Spleen (tissue), 11 donors: ENCODE data around the gene DOCK10. TPM values are rescaled to one million over a fixed set of nuclear protein-coding genes. Genes with fewer than 3 reads are reported as not detected.

Source experiments
- DNase-seq: peaks from one replicate; pipeline ENCODE4 v3.0.0-alpha.2; 2020
- H3K27ac ChIP-seq, 8 donors: fragments of 200-600 bp; sonication (generic) in 7 of 8; 1 replicate in 4 of 8; 2 replicates in 4 of 8; pipeline versions ENCODE4 v1.5.0 to v1.8.0; 2016 to 2021; ENCODE audit warnings: inconsistent platforms in 4 of 8, mild to moderate bottlenecking in 4 of 8, moderate library complexity in 1 of 8
- H3K27me3 ChIP-seq, 7 donors: fragments of 200-600 bp; sonication (generic) in 6 of 7; replicated peaks in 1 of 7; 1 replicate in 4 of 7; 2 replicates in 3 of 7; pipeline versions ENCODE4 v1.5.0 to v1.8.0; 2016 to 2021; ENCODE audit warnings: inconsistent platforms in 3 of 7, mild to moderate bottlenecking in 1 of 7
- H3K36me3 ChIP-seq, 6 donors: fragments of 200-600 bp; sonication (generic) in 5 of 6; 1 replicate in 4 of 6; 2 replicates in 2 of 6; pipeline versions ENCODE4 v1.5.0 to v1.8.0; 2016 to 2021; ENCODE audit warnings: inconsistent platforms in 2 of 6
- H3K4me1 ChIP-seq, 6 donors: fragments of 200-600 bp; sonication (generic) in 5 of 6; 1 replicate in 3 of 6; 2 replicates in 3 of 6; pipeline versions ENCODE4 v1.5.0 to v1.8.0; 2016 to 2021; ENCODE audit warnings: inconsistent platforms in 3 of 6
- H3K4me3 ChIP-seq, 8 donors: fragments of 200-600 bp; sonication (generic) in 7 of 8; 1 replicate in 4 of 8; 2 replicates in 4 of 8; pipeline versions ENCODE4 v1.5.0 to v1.8.0; 2016 to 2021; ENCODE audit warnings: inconsistent platforms in 4 of 8, mild to moderate bottlenecking in 4 of 8, moderate library complexity in 2 of 8
- H3K9me3 ChIP-seq, 8 donors: fragments of 200-600 bp; sonication (generic) in 7 of 8; 1 replicate in 4 of 8; 2 replicates in 4 of 8; pipeline versions ENCODE4 v1.5.0 to v1.8.0; 2016 to 2021; ENCODE audit warnings: inconsistent platforms in 4 of 8
- CTCF ChIP-seq, 11 experiments: fragments of 200-600 bp in 7 of 11; fragments of 450-650 bp in 4 of 11; sonication (generic) in 4 of 11; IDR thresholded peaks in 8 of 11; conservative IDR thresholded peaks in 3 of 11; 1 replicate in 7 of 11; 2 replicates in 4 of 11; pipeline versions ENCODE4 v1.4.0 to v1.8.0; 2016 to 2021; ENCODE audit warnings: antibody characterized with exemption in 11 of 11, inconsistent platforms in 4 of 11, mild to moderate bottlenecking in 1 of 11
- POLR2A ChIP-seq, 3 donors: fragments of 450-650 bp; IDR thresholded peaks; one replicate each; pipeline ENCODE4 v1.5.1; 2017; ENCODE audit warnings: antibody characterized with exemption in 3 of 3, mild to moderate bottlenecking in 1 of 3
- POLR2AphosphoS5 ChIP-seq, 3 donors: sonication (generic); formaldehyde crosslinking; IDR thresholded peaks; one replicate each; pipeline ENCODE4 v1.5.1; 2017; ENCODE audit warnings: antibody characterized with exemption in 3 of 3
- WGBS, 5 donors: extraction: QIAGEN DNeasy Blood & Tissue Kit in 3 of 5; methylation state at CpG; one replicate each; pipeline versions ENCODE4 v1.1.5 to v1.1.7; 2013 to 2018; 5-methylcytosine and 5-hydroxymethylcytosine counted together
- intact Hi-C: fragments of 100-400 bp; cut with DNase I; formaldehyde crosslinking; loops from one replicate; pipeline ENCODE4 v1.15.0; 2023; ENCODE audit warnings: low total_unique reads
- polyA plus RNA-seq, 3 donors: library from polyadenylated mRNA; stranded (reverse); fragments of 200-250 nt; gene quantifications; one replicate each; pipeline ENCODE4 v1.2.1, GENCODE V29; 2013
- total RNA-seq, 7 donors: library from RNA; depleted of rRNA in 3 of 7; stranded (reverse); fragments of >200 nt in 3 of 7; fragmentation: NEBNext Ultra II Directional in 4 of 7; extraction: Animal tissue kit (Norgen Biotek cat#: 25700) in 4 of 7; gene quantifications; one replicate each; pipeline versions ENCODE4 v1.1.0 to v1.2.1, GENCODE V29; 2016 to 2021
- donor health status: healthy with polysubstance abuse.
- donor health status: DM: no; HTN: no; CAD: no; lungs with moderate emphysema.
- donor health status: DM: no; HTN: no; CAD: no.
- donor health status: Bipolar disorder and iron deficiency.
- donor health status: healthy.
- donor health status: DM: no; HTN: no; CAD: no.
- donor health status: DM: yes; HTN: yes; CAD: no.

DOCK10 gene
- total and polyA plus RNA-seq, 10 donors, result 12.5 to 203 (median 158) TPM

- 46 to 71% (median 54%) methylated on average over 2 of the region's 2 CpGs for WGBS, 5 donors
- H3K4me3 ChIP-seq, result no peak overlapping the region
- H3K4me1 ChIP-seq, result peaks cover 7 to 70% (median 27%) of the 10 kb centered on the region in 6 donors
- no peaks in the 10 kb centered on the region for H3K27me3 ChIP-seq
- H3K9me3 ChIP-seq, result no peaks in the 10 kb centered on the region
- peak overlapping the region; percentile 3 to 75 (median 62) for H3K27ac ChIP-seq
- no peak for DNase-seq
- TF ChIP-seq POLR2AphosphoS5 (IDR thresholded peaks at IDR 0.05) (no peak), POLR2A (IDR thresholded peaks at IDR 0.05) (no peak), CTCF (IDR thresholded peaks at IDR 0.05 in 8 of 11, conservative IDR thresholded peaks at IDR 0.05 in 3 of 11) (no peak)
- intact Hi-C loops, result no loop called here
- H3K36me3 ChIP-seq, result peaks cover 0 to 73% (median 13%) of the 10 kb centered on the region in 6 donors
Observed at GRCh38 chr2:224893848-224894247, 148.4 kb downstream of the DOCK10 start.

- intact Hi-C loops, result no loop called here
- no peaks in the 10 kb centered on the region for H3K9me3 ChIP-seq
- H3K27me3 ChIP-seq, result no peaks in the 10 kb centered on the region
- H3K4me3 ChIP-seq, result no peak overlapping the region
- 68 to 85% (median 76%) methylated on average over 6 of the region's 6 CpGs for WGBS, 5 donors
- no peak for TF ChIP-seq CTCF (IDR thresholded peaks at IDR 0.05 in 8 of 11, conservative IDR thresholded peaks at IDR 0.05 in 3 of 11)
- no peak for TF ChIP-seq POLR2A (IDR thresholded peaks at IDR 0.05)
- peak in 1 of 3 donors; percentile 7 for TF ChIP-seq POLR2AphosphoS5 (IDR thresholded peaks at IDR 0.05)
- no peak for DNase-seq
- peak overlapping the region in 6 of 8 donors; percentile 2 to 75 (median 72) for H3K27ac ChIP-seq
- peaks cover 7 to 68% (median 27%) of the 10 kb centered on the region in 6 donors for H3K4me1 ChIP-seq
- H3K36me3 ChIP-seq, result peaks cover 0 to 72% (median 8%) of the 10 kb centered on the region in 6 donors
Observed at GRCh38 chr2:224892574-224893204, 149.6 kb downstream of the DOCK10 start.

GRCh38 chr2:224890372-224890771 is 151.9 kb downstream of the DOCK10 start:
- H3K27me3 ChIP-seq, result no peaks in the 10 kb centered on the region
- TF ChIP-seq POLR2A (IDR thresholded peaks at IDR 0.05) (no peak), CTCF (IDR thresholded peaks at IDR 0.05 in 8 of 11, conservative IDR thresholded peaks at IDR 0.05 in 3 of 11) (no peak), POLR2AphosphoS5 (IDR thresholded peaks at IDR 0.05) (no peak)
- H3K36me3 ChIP-seq, result peaks cover 0 to 82% (median 9%) of the 10 kb centered on the region in 6 donors
- no peaks in the 10 kb centered on the region for H3K9me3 ChIP-seq
- peak overlapping the region in 2 of 8 donors; percentile 4 to 33 for H3K27ac ChIP-seq
- DNase-seq, result no peak
- intact Hi-C loops, result no loop called here
- H3K4me3 ChIP-seq, result no peak overlapping the region
- peaks cover 7 to 67% (median 27%) of the 10 kb centered on the region in 6 donors for H3K4me1 ChIP-seq
- 72 to 88% (median 77%) methylated on average over 3 of the region's 3 CpGs for WGBS, 5 donors

- no peak overlapping the region for H3K4me3 ChIP-seq
- intact Hi-C loops, result no loop called here
- peaks cover 0 to 68% (median 11%) of the 10 kb centered on the region in 6 donors for H3K4me1 ChIP-seq
- TF ChIP-seq CTCF (IDR thresholded peaks at IDR 0.05 in 8 of 11, conservative IDR thresholded peaks at IDR 0.05 in 3 of 11), result no peak
- 68 to 97% (median 89%) methylated on average over 1 of the region's 1 CpG for WGBS, 5 donors
- H3K27me3 ChIP-seq, result no peaks in the 10 kb centered on the region
- DNase-seq, result no peak
- H3K36me3 ChIP-seq, result peaks cover 0 to 92% (median 31%) of the 10 kb centered on the region in 6 donors
- H3K27ac ChIP-seq, result no peak overlapping the region
- no peaks in the 10 kb centered on the region for H3K9me3 ChIP-seq
Observed at GRCh38 chr2:224887141-224887540, 155.1 kb downstream of the DOCK10 start.
